Loucy (cell line): ENCODE results near the gene SZT2.

Source experiments
- EZH2phosphoT487 ChIP-seq: fragments of 200-600 bp; IDR thresholded peaks from 2 replicates; pipeline ENCODE4 v1.6.1; 2018; ENCODE audit warnings: antibody characterized with exemption, mild to moderate bottlenecking, moderate library complexity, borderline replicate concordance
- TF ChIP-seq, protein P1 (sequence below): fragments of 200-600 bp; sonication (generic); conservative IDR thresholded peaks from 2 replicates; pipeline ENCODE4 v1.5.1; 2014; ENCODE audit warnings: mild to moderate bottlenecking, antibody characterized with exemption, low read length

DNA sequence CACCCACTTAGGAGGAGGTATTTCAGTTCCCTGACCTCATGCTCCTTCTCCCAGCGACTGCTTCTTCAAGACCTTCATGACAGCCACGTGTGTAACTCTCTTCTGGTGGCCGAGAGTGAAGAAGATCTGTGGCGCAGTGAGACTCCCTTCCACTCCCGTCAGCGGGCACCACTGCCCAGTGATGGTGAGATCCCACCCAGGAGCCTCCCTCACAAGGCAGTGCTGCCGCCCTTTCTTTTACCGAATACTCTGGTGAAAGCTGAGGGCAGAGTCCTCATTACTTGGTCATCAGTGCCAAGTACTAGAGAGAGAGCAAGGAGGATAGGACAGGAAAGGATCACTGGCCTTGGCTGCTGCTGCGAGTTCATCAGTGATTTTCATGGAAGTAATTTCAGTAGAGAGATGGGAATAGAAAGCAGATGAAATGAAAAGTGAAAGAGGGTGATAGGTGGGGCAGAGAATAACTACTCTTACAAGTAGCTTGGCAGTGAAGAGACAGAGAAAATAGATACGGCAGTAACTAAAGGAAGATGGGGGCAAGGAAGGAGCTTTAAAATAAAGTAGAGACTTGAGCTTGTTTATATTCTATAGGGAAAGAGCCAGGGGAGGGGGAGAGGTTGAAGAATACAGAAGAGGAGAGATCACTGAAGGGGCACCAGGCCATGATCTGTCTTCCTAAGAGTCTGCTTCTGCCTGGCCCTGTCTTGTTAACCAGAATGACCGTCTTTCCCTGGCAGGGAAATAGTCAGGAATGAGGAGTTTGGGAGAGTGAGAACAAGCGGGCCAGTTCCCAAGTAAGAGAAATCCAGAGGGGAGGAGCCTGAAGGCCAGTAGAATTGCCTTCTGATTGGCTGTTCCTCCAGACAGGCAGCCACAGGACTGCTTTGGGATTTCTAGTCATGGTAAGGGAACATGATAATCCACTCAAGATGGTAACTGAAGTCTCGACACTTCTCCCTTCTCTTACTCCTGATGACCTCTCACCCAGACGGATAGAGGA is 45.7 kb downstream of the SZT2 start:
- TF ChIP-seq, protein P1, sequence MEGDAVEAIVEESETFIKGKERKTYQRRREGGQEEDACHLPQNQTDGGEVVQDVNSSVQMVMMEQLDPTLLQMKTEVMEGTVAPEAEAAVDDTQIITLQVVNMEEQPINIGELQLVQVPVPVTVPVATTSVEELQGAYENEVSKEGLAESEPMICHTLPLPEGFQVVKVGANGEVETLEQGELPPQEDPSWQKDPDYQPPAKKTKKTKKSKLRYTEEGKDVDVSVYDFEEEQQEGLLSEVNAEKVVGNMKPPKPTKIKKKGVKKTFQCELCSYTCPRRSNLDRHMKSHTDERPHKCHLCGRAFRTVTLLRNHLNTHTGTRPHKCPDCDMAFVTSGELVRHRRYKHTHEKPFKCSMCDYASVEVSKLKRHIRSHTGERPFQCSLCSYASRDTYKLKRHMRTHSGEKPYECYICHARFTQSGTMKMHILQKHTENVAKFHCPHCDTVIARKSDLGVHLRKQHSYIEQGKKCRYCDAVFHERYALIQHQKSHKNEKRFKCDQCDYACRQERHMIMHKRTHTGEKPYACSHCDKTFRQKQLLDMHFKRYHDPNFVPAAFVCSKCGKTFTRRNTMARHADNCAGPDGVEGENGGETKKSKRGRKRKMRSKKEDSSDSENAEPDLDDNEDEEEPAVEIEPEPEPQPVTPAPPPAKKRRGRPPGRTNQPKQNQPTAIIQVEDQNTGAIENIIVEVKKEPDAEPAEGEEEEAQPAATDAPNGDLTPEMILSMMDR = no peak
- TF ChIP-seq EZH2phosphoT487 = no peak
